PC-9 (cell line): ENCODE data around the gene TAF6L. TPM values are rescaled to one million over a fixed set of nuclear protein-coding genes. Genes with fewer than 3 reads are reported as not detected.

Experiments used
- BruUV-seq: library from RNA; stranded (reverse); fragments of 400-500 nt; replicated peaks from 2 replicates; lab custom pipeline; 2021; lab: Mats Ljungman, UMichigan
- CTCF ChIA-PET: fragments of 300-600 bp; sonication (Branson Sonifier 250); formaldehyde crosslinking; loops from one replicate; lab custom pipeline; 2022; ENCODE audit warnings: antibody characterized with exemption; lab: Charles Lee
- POLR2A ChIA-PET: fragments of 300-600 bp; sonication (Branson Sonifier 250); formaldehyde crosslinking; loops from one replicate; lab custom pipeline; 2022; ENCODE audit warnings: antibody characterized with exemption; ENCODE audit not compliant: unreplicated experiment; lab: Charles Lee
- DNase-seq, 2 experiments: peaks; one replicate each; pipeline versions ENCODE4 v3.0.0 to v3.0.0-alpha.2; 2015 to 2022; ENCODE audit warnings: mixed read lengths in 1 of 2
- H2AFZ ChIP-seq: fragments of 200-600 bp; sonication (generic); 2 replicates; pipeline ENCODE4 v1.8.1; 2017; ENCODE audit warnings: antibody characterized with exemption
- H3F3A ChIP-seq: fragments of 200-600 bp; sonication (generic); 2 replicates; pipeline ENCODE4 v1.8.1; 2017; ENCODE audit warnings: antibody characterized with exemption, mild to moderate bottlenecking, low read depth; ENCODE audit not compliant: insufficient read depth
- H3K27ac ChIP-seq: fragments of 200-600 bp; sonication (generic); 2 replicates; pipeline ENCODE4 v1.6.1; 2016; ENCODE audit warnings: mixed run types
- H3K27me3 ChIP-seq: fragments of 200-600 bp; sonication (generic); 2 replicates; pipeline ENCODE4 v1.6.1; 2016; ENCODE audit warnings: low read depth, mixed run types; ENCODE audit not compliant: insufficient read depth
- H3K36me3 ChIP-seq: fragments of 200-600 bp; sonication (generic); 2 replicates; pipeline ENCODE4 v1.6.1; 2016; ENCODE audit warnings: low read depth, mixed run types
- H3K4me1 ChIP-seq: fragments of 200-600 bp; sonication (generic); replicated peaks from 2 replicates; pipeline ENCODE4 v1.6.1; 2016; ENCODE audit warnings: mixed run types; ENCODE audit not compliant: insufficient read depth
- H3K4me2 ChIP-seq: fragments of 200-600 bp; sonication (generic); 2 replicates; pipeline ENCODE4 v1.6.1; 2017; ENCODE audit warnings: mixed run types
- H3K4me3 ChIP-seq: fragments of 200-600 bp; sonication (generic); 2 replicates; pipeline ENCODE4 v1.6.1; 2016; ENCODE audit warnings: mixed run types
- H3K79me2 ChIP-seq: fragments of 200-600 bp; sonication (generic); 2 replicates; pipeline ENCODE4 v1.6.1; 2017; ENCODE audit warnings: low read depth, mixed run types
- H3K9me2 ChIP-seq: fragments of 200-600 bp; sonication (generic); 2 replicates; pipeline ENCODE4 v1.8.1; 2017; ENCODE audit warnings: mild to moderate bottlenecking; ENCODE audit not compliant: insufficient read depth
- H3K9me3 ChIP-seq: fragments of 200-600 bp; sonication (generic); 2 replicates; pipeline ENCODE4 v1.8.1; 2016; ENCODE audit warnings: low read depth; ENCODE audit not compliant: insufficient read depth
- H4K20me1 ChIP-seq: fragments of 200-600 bp; sonication (generic); 2 replicates; pipeline ENCODE4 v1.8.1; 2017; ENCODE audit not compliant: insufficient read depth
- EZH2 ChIP-seq: fragments of 200-600 bp; sonication (generic); IDR thresholded peaks from 2 replicates; pipeline ENCODE4 v1.8.0; 2017; ENCODE audit warnings: antibody characterized with exemption, low read depth
- intact Hi-C: fragments of 100-400 bp; cut with micrococcal nuclease; formaldehyde crosslinking; loops from one replicate; pipeline ENCODE4 v1.10.0; 2022; ENCODE audit not compliant: unreplicated experiment
- total RNA-seq: library from RNA; stranded (reverse); gene quantifications from 2 replicates; pipeline ENCODE4 v1.2.3, GENCODE V29; 2021
- TF ChIP-seq, protein P1 (sequence below): fragments of 200-600 bp; sonication (generic); conservative IDR thresholded peaks from 2 replicates; pipeline ENCODE4 v1.6.1; 2017; ENCODE audit warnings: mixed run types, antibody characterized with exemption, mild to moderate bottlenecking, moderate library complexity

TAF6L gene
- total RNA-seq, 1 experiment from 2014 or later: 31.2 TPM

DNA sequence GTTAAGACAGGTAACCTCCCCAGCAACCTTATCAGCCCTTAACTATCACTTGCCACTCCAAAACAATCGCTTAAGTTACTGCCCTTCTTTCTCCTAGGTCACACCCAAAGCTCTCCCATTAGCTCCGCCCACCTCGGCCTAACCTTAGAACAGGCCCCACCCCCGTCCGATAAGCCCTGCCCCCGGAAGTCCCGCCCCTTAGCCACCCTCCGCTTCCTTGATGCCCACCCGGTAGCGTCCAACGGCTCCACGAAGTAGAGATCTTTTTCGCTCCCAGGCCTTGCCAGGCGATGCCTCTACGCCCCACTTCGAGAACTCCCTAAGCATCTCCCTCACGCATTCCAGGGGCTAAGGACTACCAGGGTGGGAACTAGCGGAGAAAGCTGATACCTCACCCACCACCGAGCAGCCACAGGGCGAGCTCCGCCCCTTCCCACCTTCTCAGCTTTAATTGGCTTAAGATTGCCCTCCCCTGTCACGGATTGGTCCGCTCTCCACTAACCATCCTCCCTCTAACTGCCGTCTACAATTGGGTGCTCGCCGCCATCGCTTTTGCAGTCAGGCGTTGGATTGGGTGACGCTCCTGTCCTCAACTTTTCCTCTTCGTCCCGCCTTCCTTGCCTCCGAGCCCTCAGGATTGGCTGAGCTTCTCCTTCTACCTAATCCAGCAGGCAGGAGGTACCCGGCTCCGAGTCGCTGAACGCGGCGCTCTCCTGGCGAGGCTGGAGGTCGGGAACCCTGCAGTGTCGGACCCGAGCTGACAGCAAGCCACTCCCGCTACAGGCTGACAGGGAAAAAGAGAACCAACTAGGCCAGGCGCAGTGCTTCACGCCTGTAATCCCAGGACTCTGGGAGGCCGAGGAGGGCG, 17.2 kb upstream of the TAF6L start, which contains the start of gene ZBTB3:
Gene ZBTB3 (minus strand): TSS at position 425 of the 868 bp plus-strand sequence. CDS start 496 bp downstream, outside the sequence.
- Histone ChIP-seq H3K4me3 (peak within 1 kb of the TSS; percentile 63), H3K79me2 (peaks cover 17% of the 10 kb centered on the region), H3K27me3 (no peaks in the 10 kb centered on the region), H4K20me1 (no peaks in the 10 kb centered on the region), H3K9me2 (no peaks in the 10 kb centered on the region), H2AFZ (peak within 1 kb of the TSS; percentile 96), H3F3A (peaks cover 29% of the 10 kb centered on the region; the same call in 1 of the 2 replicates), H3K4me2 (peak within 1 kb of the TSS; percentile 83), H3K4me1 (peaks cover 17% of the 10 kb centered on the region), H3K36me3 (no peaks in the 10 kb centered on the region), H3K9me3 (no peaks in the 10 kb centered on the region), H3K27ac (peak within 1 kb of the TSS; percentile 46)
- ChIA-PET CTCF (interaction anchor here (0.7 to 1.5 kb wide), 13 partner anchors 17 to 1551 kb away, joined by 3 to 9 read pairs (median 5); partner anchors contain the start of genes HNRNPUL2, LRRN4CL, MTA2 and SLC3A2), POLR2A (interaction anchor here (0.6 to 1.6 kb wide), 33 partner anchors 8 to 1240 kb away, joined by 3 to 50 read pairs (median 5); partner anchors contain the start of genes B3GAT3, C11orf98, CSKMT and EEF1G)
- no TSS peak for BruUV-seq
- peak; percentile 98 for DNase-seq
- TF ChIP-seq, protein P1, sequence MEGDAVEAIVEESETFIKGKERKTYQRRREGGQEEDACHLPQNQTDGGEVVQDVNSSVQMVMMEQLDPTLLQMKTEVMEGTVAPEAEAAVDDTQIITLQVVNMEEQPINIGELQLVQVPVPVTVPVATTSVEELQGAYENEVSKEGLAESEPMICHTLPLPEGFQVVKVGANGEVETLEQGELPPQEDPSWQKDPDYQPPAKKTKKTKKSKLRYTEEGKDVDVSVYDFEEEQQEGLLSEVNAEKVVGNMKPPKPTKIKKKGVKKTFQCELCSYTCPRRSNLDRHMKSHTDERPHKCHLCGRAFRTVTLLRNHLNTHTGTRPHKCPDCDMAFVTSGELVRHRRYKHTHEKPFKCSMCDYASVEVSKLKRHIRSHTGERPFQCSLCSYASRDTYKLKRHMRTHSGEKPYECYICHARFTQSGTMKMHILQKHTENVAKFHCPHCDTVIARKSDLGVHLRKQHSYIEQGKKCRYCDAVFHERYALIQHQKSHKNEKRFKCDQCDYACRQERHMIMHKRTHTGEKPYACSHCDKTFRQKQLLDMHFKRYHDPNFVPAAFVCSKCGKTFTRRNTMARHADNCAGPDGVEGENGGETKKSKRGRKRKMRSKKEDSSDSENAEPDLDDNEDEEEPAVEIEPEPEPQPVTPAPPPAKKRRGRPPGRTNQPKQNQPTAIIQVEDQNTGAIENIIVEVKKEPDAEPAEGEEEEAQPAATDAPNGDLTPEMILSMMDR: no peak
- no peak for TF ChIP-seq EZH2
- intact Hi-C loops: loop anchor here (2.0 kb wide), 1 partner anchor 45 kb away; no protein-coding TSS in a partner anchor

DNA sequence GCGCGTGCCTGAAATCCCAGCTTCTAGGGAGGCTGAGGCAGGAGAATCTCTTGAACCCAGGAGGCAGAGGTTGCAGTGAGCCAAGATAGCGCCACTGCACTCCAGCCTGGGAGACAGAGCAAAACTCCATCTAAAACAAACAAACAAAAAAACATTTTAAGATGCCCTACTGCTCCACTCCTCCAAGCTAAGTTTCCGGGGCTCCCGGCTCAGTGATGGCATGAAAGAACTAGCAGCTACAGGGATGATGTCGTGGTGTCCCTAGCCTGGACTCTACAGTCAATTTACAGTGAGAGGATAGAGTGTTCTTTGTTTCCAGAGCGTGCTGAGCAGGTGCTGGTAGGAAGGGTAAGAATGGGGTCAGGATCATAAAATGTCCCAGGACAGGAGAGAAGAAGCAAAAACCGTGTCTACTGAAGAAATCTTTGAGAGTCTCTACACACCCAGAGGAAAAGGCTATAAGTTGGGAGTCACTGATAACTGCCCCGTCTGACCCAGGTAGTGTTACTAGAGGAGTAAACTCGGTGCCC, 16.0 kb upstream of the TAF6L start:
- intact Hi-C loops: loop anchor here (2.0 kb wide), 1 partner anchor 46 kb away; no protein-coding TSS in a partner anchor
- TF ChIP-seq, protein P1: no peak
- no peak for TF ChIP-seq EZH2
- Histone ChIP-seq H3K36me3 (no peaks in the 10 kb centered on the region), H3K27me3 (no peaks in the 10 kb centered on the region), H2AFZ (no peak overlapping the region), H3K9me3 (no peaks in the 10 kb centered on the region), H3K4me3 (peak overlapping the region; percentile 63; the same call in 1 of the 2 replicates), H3F3A (peaks cover 22% of the 10 kb centered on the region; the same call in 1 of the 2 replicates), H4K20me1 (no peaks in the 10 kb centered on the region), H3K4me1 (peaks cover 17% of the 10 kb centered on the region), H3K4me2 (peak overlapping the region; percentile 80; the same call in 1 of the 2 replicates), H3K9me2 (no peaks in the 10 kb centered on the region), H3K27ac (no peak overlapping the region), H3K79me2 (peaks cover 17% of the 10 kb centered on the region)
- DNase-seq: no peak
- POLR2A ChIA-PET: no interaction called here
- CTCF ChIA-PET: interaction anchor here (0.7 to 1.3 kb wide), 2 partner anchors 66 to 164 kb away, joined by 3 to 5 read pairs; partner anchors contain the start of genes LRRN4CL and TUT1
- no TSS peak for BruUV-seq
